Bronchial epithelial cell (primary cell): Measurements from ENCODE around the gene PSMD13. TPM values are rescaled to one million over a fixed set of nuclear protein-coding genes. Genes with fewer than 3 reads are reported as not detected.

Experiments
- DNase-seq: peaks from one replicate; pipeline ENCODE4 v3.0.0-alpha.2; 2010; ENCODE audit warnings: low read depth
- FAIRE-seq: peaks from 2 replicates; lab custom pipeline; 2011; peaks lifted over from hg19 to GRCh38; lab: Jason Lieb, UNC
- H3K27me3 ChIP-seq: 2 replicates; pipeline ENCODE4 v1.5.1; 2011; ENCODE audit warnings: low read length; ENCODE audit not compliant: control insufficient read depth, insufficient read depth
- H3K36me3 ChIP-seq: 2 replicates; pipeline ENCODE4 v1.5.1; 2011; ENCODE audit warnings: low read length; ENCODE audit not compliant: control insufficient read depth, insufficient read depth
- H3K4me3 ChIP-seq: 2 replicates; pipeline ENCODE4 v1.5.1; 2011; ENCODE audit warnings: mild to moderate bottlenecking, low read depth, low read length, control low read depth
- CTCF ChIP-seq: IDR thresholded peaks from 2 replicates; pipeline ENCODE4 v1.5.1; 2011; ENCODE audit warnings: mild to moderate bottlenecking, moderate library complexity, low read length, control low read depth, inconsistent platforms; ENCODE audit not compliant: insufficient read depth, severe bottlenecking
- total RNA-seq: library from RNA; depleted of rRNA; stranded (reverse); fragments of >200 nt; gene quantifications from 2 replicates; pipeline ENCODE4 v1.2.1, GENCODE V29; 2014

PSMD13 gene
- total RNA-seq, 1 donor from 2014 or later, result 146 TPM

- H3K4me3 ChIP-seq, result no peak overlapping the region
- TF ChIP-seq CTCF, result no peak
Observed at GRCh38 chr11:280706-281485, 44.1 kb downstream of the PSMD13 start.

GRCh38 chr11:281486-282161, 44.8 kb downstream of the PSMD13 start:
- Histone ChIP-seq H3K4me3 (no peak overlapping the region), H3K27me3 (peaks cover 37% of the 10 kb centered on the region), H3K36me3 (no peaks in the 10 kb centered on the region)
- DNase-seq (no peak), FAIRE-seq (no peak)
- no peak for TF ChIP-seq CTCF

More at GRCh38 chr11:280706-281485, 44.1 kb downstream of the PSMD13 start:
- Histone ChIP-seq H3K36me3 (no peaks in the 10 kb centered on the region), H3K27me3 (peaks cover 37% of the 10 kb centered on the region)
- FAIRE-seq (no peak), DNase-seq (no peak)

GRCh38 chr11:282171-282570, 45.4 kb downstream of the PSMD13 start:
- Histone ChIP-seq H3K36me3 (no peaks in the 10 kb centered on the region), H3K27me3 (peaks cover 40% of the 10 kb centered on the region), H3K4me3 (no peak overlapping the region)
- FAIRE-seq (no peak), DNase-seq (no peak)
- no peak for TF ChIP-seq CTCF

GRCh38 chr11:282630-283360, 46.0 kb downstream of the PSMD13 start:
- no peak for TF ChIP-seq CTCF
- no peak overlapping the region for H3K4me3 ChIP-seq
- H3K27me3 ChIP-seq, result peaks cover 45% of the 10 kb centered on the region
- no peak for FAIRE-seq
- H3K36me3 ChIP-seq, result no peaks in the 10 kb centered on the region
- DNase-seq, result no peak

GRCh38 chr11:283405-284104, 46.8 kb downstream of the PSMD13 start:
- H3K4me3 ChIP-seq, result no peak overlapping the region
- H3K36me3 ChIP-seq, result no peaks in the 10 kb centered on the region
- no peak for TF ChIP-seq CTCF
- FAIRE-seq, result peak; percentile 32
- peaks cover 45% of the 10 kb centered on the region for H3K27me3 ChIP-seq
- peak; percentile 70 for DNase-seq
